ENCODE measurements around the gene CCDC73. TPM values are rescaled to one million over a fixed set of nuclear protein-coding genes. Genes with fewer than 3 reads are reported as not detected.

Gene CCDC73
- total RNA-seq, 1 experiment from 2014 or later, result 0.04 TPM

DNA sequence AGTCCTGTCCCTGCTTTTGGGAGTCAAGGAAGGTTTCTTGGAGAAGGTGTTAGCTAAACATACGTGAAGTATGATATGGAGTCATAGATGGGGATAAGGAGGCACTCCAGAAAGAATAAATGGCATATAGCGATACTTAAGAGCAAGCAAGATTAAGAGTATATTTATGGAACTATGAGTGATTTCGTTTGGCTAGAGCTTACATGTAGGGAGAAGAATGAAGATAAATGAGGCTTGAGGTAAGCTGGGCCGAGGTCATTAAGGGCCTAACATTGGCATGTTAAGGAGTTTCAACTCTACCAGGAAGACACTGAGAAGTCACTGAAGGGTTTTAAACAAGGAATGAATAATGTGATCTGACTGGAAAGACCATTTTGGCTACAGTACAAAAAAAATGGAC is 177.6 kb downstream of the CCDC73 start:
- no peaks in the 10 kb centered on the region for H3K27me3 ChIP-seq (ENCODE audit: insufficient read depth, low read length)
- no peaks in the 10 kb centered on the region for H3K9me3 ChIP-seq (ENCODE audit: control insufficient read depth, low read depth, low read length)
- Mint-ChIP-seq H3K36me3 (ENCODE audit: insufficient read depth in 1 of 3, low read depth in 3 of 3) (no peaks in the 10 kb centered on the region; a peak in 3 of 7 replicates), H3K4me1 (peaks cover 3 to 4% of the 10 kb centered on the region in 2 experiments), H3K27me3 (ENCODE audit: low read depth) (no peaks in the 10 kb centered on the region; the same call in 1 of the 2 replicates), H3K9me3 (peaks cover 0 to 3% of the 10 kb centered on the region in 2 experiments; a peak in 1 of 5 replicates), H3K27ac (no peak overlapping the region), H3K4me3 (no peak overlapping the region)
- H3K4ac ChIP-seq (ENCODE audit: low read depth, low read length), result no peak overlapping the region
- H3T11ph ChIP-seq (ENCODE audit: low read length), result no peak overlapping the region
- no peak overlapping the region for H4K8ac ChIP-seq (replicated peaks; ENCODE audit: insufficient read length, low read depth, low read length)
- no peak overlapping the region for H2BK120ac ChIP-seq (ENCODE audit: low read depth, low read length, poor library complexity, severe bottlenecking)
- no peak overlapping the region for H2BK20ac ChIP-seq (ENCODE audit: low read depth, low read length, poor library complexity, severe bottlenecking)
- no peak overlapping the region for H3K23ac ChIP-seq (ENCODE audit: insufficient read length, low read depth, low read length)
- no peak overlapping the region for H2BK12ac ChIP-seq (ENCODE audit: insufficient read length, low read depth, low read length)
- H3K27ac ChIP-seq (ENCODE audit: insufficient read length, low read depth, low read length), result no peak overlapping the region
- no peak overlapping the region for H2AFZ ChIP-seq (ENCODE audit: low read length)
- no peaks in the 10 kb centered on the region for H4K20me1 ChIP-seq (ENCODE audit: control insufficient read depth, insufficient read depth, insufficient read length)
- no peak overlapping the region for H2AK5ac ChIP-seq (ENCODE audit: insufficient read length, low read length)
- no peaks in the 10 kb centered on the region for H3K23me2 ChIP-seq (ENCODE audit: insufficient read length, low read depth, low read length, poor library complexity, severe bottlenecking)
- no peak overlapping the region for H3K18ac ChIP-seq (ENCODE audit: insufficient read length, low read depth, low read length)
- no peak overlapping the region for H2BK15ac ChIP-seq (ENCODE audit: low read depth, low read length)
- TF ChIP-seq, protein P1, sequence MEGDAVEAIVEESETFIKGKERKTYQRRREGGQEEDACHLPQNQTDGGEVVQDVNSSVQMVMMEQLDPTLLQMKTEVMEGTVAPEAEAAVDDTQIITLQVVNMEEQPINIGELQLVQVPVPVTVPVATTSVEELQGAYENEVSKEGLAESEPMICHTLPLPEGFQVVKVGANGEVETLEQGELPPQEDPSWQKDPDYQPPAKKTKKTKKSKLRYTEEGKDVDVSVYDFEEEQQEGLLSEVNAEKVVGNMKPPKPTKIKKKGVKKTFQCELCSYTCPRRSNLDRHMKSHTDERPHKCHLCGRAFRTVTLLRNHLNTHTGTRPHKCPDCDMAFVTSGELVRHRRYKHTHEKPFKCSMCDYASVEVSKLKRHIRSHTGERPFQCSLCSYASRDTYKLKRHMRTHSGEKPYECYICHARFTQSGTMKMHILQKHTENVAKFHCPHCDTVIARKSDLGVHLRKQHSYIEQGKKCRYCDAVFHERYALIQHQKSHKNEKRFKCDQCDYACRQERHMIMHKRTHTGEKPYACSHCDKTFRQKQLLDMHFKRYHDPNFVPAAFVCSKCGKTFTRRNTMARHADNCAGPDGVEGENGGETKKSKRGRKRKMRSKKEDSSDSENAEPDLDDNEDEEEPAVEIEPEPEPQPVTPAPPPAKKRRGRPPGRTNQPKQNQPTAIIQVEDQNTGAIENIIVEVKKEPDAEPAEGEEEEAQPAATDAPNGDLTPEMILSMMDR (conservative IDR thresholded peaks at IDR 0.05), result no peak
- no peaks in the 10 kb centered on the region for H3K79me2 ChIP-seq (ENCODE audit: insufficient read depth, low read length)
- H4K91ac ChIP-seq (ENCODE audit: insufficient read length, low read depth, low read length), result no peak overlapping the region
- H3K14ac ChIP-seq (ENCODE audit: insufficient read depth, low read length), result no peak overlapping the region
- no peak for DNase-seq
- no peaks in the 10 kb centered on the region for H3K4me1 ChIP-seq (ENCODE audit: insufficient read depth, low read length)
- H3K4me2 ChIP-seq (ENCODE audit: insufficient read depth, insufficient read length, low read length), result no peak overlapping the region
- H2BK5ac ChIP-seq (ENCODE audit: insufficient read length, low read length), result no peak overlapping the region
- no peaks in the 10 kb centered on the region for H3K79me1 ChIP-seq (ENCODE audit: insufficient read depth, low read depth, low read length, poor library complexity, severe bottlenecking)
- WGBS (ENCODE audit: extremely low coverage, insufficient read length, low lambda C conversion rate), result no CpG with 5 or more reads among the region's 4 CpGs
- no peak overlapping the region for H3K9ac ChIP-seq (ENCODE audit: extremely low read depth, insufficient read length, low read length)
- H4K5ac ChIP-seq (ENCODE audit: insufficient read length, low read depth, low read length), result no peak overlapping the region
- H3K56ac ChIP-seq (ENCODE audit: insufficient read length, low read depth, low read length), result no peak overlapping the region
